Right cardiac atrium (tissue), 5 donors: ENCODE results near the gene TMEM108. TPM values are rescaled to one million over a fixed set of nuclear protein-coding genes. Genes with fewer than 3 reads are reported as not detected.
A peak's percentile ranks its signal among the peaks of the same experiment; 100 is the strongest.

Experiments used
- ATAC-seq, 2 donors: fragments of 200-7000 bp; cut with Tn5 transposase; one replicate each; pipeline versions ENCODE4 v1.8.0 to v1.9.1; 2020; ENCODE audit warnings: moderate library complexity in 2 of 2, mild to moderate bottlenecking in 1 of 2
- DNase-seq, 3 donors: peaks; one replicate each; pipeline ENCODE4 v3.0.0-alpha.2; 2020
- H3K27ac ChIP-seq: one replicate; pipeline ENCODE4 v1.5.1; 2013; ENCODE audit warnings: mild to moderate bottlenecking, low read length, control low read depth, moderate library complexity
- H3K27me3 ChIP-seq: one replicate; pipeline ENCODE4 v1.6.1; 2013; ENCODE audit not compliant: control insufficient read depth, insufficient read depth
- H3K4me1 ChIP-seq: one replicate; pipeline ENCODE4 v1.6.1; 2013; ENCODE audit warnings: low read length; ENCODE audit not compliant: control insufficient read depth, insufficient read depth
- H3K4me3 ChIP-seq: one replicate; pipeline ENCODE4 v1.5.1; 2013; ENCODE audit warnings: low read length, control low read depth
- H3K9me3 ChIP-seq: one replicate; pipeline ENCODE4 v1.6.1; 2013; ENCODE audit warnings: low read length; ENCODE audit not compliant: control insufficient read depth
- WGBS: extraction: QIAGEN DNeasy Blood & Tissue Kit; methylation state at CpG from one replicate; pipeline ENCODE4 v1.1.7; 2013; 5-methylcytosine and 5-hydroxymethylcytosine counted together
- intact Hi-C, 4 donors: fragments of 100-400 bp; cut with DNase I; formaldehyde crosslinking; loops; one replicate each; pipeline versions ENCODE4 v1.11.0 to v1.14.0; 2022 to 2023
- polyA plus RNA-seq: library from polyadenylated mRNA; stranded (reverse); fragments of 200-250 nt; gene quantifications from one replicate; pipeline ENCODE4 v1.2.3, GENCODE V29; 2013
- total RNA-seq, 4 donors: library from RNA; stranded (reverse); fragmentation: NEBNext Ultra II Directional; extraction: Animal tissue kit (Norgen Biotek cat#: 25700); gene quantifications; one replicate each; pipeline ENCODE4 v1.2.1, GENCODE V29; 2021
- donor health status: healthy with polysubstance abuse.
- donor health status: DM: no; HTN: yes; CAD: no.
- donor health status: DM: no; HTN: no; CAD: no.
- donor health status: DM: no; HTN: yes; CAD: no; lungs with severe emphysema.
- donor health status: DM: yes; HTN: yes; CAD: no.

Gene TMEM108
- total and polyA plus RNA-seq, 5 donors, result 5.2 to 20.3 (median 13.2) TPM

DNA sequence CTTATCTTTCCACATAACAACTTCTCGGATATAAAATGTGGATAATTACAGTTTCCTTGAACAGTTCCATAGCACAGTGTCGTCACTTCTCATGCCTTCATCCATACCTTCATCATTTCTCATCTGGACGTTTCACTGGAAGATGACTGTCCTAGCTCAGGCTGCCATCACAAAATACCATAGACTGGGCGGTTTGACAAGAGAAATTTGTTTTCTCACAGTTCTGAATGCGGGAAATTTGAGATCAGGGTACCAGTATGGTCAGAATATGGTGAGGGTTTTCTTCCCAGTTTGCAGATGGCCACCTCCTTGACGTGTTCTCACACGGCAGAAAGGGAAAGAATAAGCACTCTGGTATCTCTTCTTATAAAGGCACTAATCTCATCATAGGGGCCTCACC lies 42.8 kb downstream of the TMEM108 start:
- Histone ChIP-seq H3K4me1 (no peaks in the 10 kb centered on the region), H3K4me3 (no peak overlapping the region), H3K27ac (no peak overlapping the region), H3K27me3 (no peaks in the 10 kb centered on the region), H3K9me3 (no peaks in the 10 kb centered on the region)
- DNase-seq (no peak), ATAC-seq (no peak)
- intact Hi-C loops, result no loop called here
- WGBS, result 86% methylated on average over 7 of the region's 7 CpGs

GRCh38 chr3:133083395-133083794 lies 45.2 kb downstream of the TMEM108 start:
- ATAC-seq (no peak), DNase-seq (no peak)
- Histone ChIP-seq H3K4me1 (no peaks in the 10 kb centered on the region), H3K4me3 (no peak overlapping the region), H3K27ac (no peak overlapping the region), H3K9me3 (no peaks in the 10 kb centered on the region), H3K27me3 (no peaks in the 10 kb centered on the region)
- intact Hi-C loops, result no loop called here
- WGBS, result 9% methylated on average over 1 of the region's 1 CpG

DNA sequence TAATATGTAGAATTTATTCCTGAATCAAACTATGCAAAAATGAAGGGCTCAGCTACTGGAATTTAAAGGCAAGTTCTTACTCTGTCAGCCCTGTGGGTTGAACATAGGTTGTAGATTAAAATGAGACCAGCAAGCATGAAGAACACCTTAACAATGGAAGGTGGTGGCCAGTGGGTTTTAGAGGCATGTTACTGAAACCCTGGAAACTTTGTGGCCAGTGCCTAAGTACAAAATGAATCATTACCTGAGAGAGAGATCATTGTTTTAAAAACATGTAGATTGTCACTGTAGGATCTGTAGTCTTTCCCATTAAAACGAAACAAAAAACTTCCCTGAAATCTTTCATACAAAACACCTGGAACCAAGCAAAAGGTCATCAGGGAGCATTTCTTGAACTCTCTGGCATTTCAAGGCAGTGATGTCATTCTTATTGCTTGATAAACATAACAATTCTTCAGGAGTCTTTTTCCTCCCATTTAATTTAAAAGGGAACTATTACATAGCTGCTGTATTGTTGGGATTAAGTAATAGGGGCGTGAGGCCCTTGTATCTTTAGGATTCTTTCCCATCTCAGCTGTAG lies 51.8 kb downstream of the TMEM108 start:
- WGBS, result 50% methylated on average over 2 of the region's 2 CpGs

DNA sequence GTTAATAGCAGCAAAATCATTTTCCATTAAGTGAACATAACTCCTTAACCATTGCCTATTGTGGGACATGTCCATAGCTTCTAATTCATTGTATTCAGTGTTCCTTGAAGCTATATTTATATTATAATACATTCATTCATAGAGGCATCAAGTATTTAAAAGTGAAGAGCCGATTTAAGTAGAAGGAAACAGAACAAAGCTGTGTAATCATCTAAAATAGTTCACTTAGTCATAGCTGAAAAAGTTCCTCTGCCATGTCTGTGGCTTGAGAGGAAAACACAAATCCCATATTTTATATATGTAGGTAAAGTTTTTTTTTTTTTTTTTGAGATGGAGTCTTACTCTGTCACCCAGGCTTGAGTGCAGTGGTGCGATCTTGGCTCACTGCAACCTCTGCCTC lies 54.5 kb downstream of the TMEM108 start:
- 68% methylated on average over 2 of the region's 2 CpGs for whole genome bisulfite sequencing
- no peaks in the 10 kb centered on the region for H3K9me3 ChIP-seq
- intact Hi-C loops, result no loop called here
- H3K27me3 ChIP-seq, result no peaks in the 10 kb centered on the region
- no peak overlapping the region for H3K27ac ChIP-seq
- DNase-seq, result no peak
- no peaks in the 10 kb centered on the region for H3K4me1 ChIP-seq
- H3K4me3 ChIP-seq, result no peak overlapping the region
- ATAC-seq, result no peak

More for the DNA sequence above, 51.8 kb downstream of the TMEM108 start:
- no peak for DNase-seq
- Histone ChIP-seq H3K27me3 (no peaks in the 10 kb centered on the region), H3K27ac (no peak overlapping the region), H3K4me3 (no peak overlapping the region), H3K9me3 (no peaks in the 10 kb centered on the region), H3K4me1 (no peaks in the 10 kb centered on the region)
- intact Hi-C loops, result no loop called here
- ATAC-seq, result peak in 1 of 2 donors; percentile 63

DNA sequence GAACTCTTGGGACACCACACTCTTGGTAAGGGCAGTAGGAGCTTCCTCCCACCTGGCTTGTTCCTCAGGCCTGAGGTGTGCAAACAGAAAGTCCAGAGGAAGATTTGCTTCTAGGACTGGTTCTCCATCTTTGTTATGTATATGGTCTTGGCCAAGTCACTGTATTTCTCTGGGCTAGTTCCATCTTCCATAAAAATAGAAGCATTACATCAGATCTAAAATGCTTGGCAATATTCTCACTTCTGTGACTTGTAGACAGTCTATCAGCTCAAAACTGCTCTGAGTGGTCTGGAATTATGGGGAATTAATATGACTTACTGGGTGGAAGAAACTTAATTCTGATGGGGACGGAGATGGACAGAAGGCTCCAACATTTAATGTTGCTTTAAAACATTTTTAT lies 55.2 kb downstream of the TMEM108 start:
- H3K9me3 ChIP-seq, result no peaks in the 10 kb centered on the region
- no peak overlapping the region for H3K4me3 ChIP-seq
- no peak overlapping the region for H3K27ac ChIP-seq
- 67% methylated on average over 1 of the region's 1 CpG for WGBS
- intact Hi-C loops, result no loop called here
- H3K4me1 ChIP-seq, result no peaks in the 10 kb centered on the region
- no peak for DNase-seq
- no peaks in the 10 kb centered on the region for H3K27me3 ChIP-seq
- ATAC-seq, result peak in 1 of 2 donors; percentile 45

DNA sequence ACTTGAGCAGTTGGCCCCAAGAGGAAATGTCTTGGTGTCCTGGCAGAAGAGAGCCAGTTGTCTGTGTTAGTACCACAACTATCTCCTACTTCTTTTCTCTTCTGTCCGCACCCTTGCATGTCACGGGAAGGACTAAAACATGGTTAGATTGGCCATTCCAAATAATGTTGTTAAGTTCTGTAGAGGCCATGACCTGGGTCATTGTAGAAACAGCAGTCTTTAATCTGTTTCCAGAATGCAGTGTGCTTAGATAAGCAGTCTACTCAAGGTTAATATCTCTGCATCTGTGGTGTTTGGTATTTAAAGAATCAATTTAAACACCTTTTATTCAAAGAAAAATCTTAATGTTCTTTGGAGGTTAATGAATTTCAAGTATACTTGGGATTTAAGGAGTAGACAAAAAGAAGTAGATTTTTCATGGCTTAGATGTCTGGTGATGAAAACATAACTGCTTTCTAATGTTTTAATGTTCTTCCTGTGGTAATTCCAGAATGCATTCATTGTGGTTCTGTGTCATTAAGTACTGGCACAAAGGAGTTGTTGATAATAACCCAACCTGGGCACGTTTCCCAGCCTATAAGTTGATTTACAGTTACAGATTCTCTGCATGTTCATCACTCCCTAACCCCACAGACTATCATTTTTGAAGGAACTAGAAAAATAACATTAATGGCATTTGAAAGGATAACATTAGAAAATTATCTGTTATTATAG lies 58.9 kb downstream of the TMEM108 start:
- Histone ChIP-seq H3K27ac (no peak overlapping the region), H3K9me3 (no peaks in the 10 kb centered on the region), H3K4me3 (no peak overlapping the region), H3K27me3 (no peaks in the 10 kb centered on the region), H3K4me1 (peaks cover under 1% of the 10 kb centered on the region)
- intact Hi-C loops, result no loop called here
- ATAC-seq (no peak), DNase-seq (no peak)
- WGBS, result 30% methylated on average over 3 of the region's 3 CpGs

DNA sequence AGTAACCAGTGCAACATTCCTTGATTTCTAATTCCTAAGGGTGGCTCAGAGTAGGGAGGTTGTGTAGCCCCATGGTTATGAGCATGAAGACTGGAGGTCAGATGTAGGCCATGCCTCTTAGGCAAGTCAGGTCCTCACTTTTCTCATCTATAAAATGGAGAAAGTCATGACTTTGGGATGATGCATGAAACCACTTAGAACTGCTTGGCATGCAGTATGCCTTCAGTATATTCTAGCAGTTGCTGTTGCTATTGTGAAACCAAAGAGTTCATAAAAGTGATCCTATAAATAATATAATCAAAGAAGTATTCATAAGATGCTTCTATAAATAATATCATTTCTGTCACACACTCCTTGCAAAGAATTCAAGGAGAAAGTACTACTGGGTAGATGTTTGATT lies 65.5 kb downstream of the TMEM108 start:
- Histone ChIP-seq H3K4me1 (peaks cover 3% of the 10 kb centered on the region), H3K4me3 (no peak overlapping the region), H3K27ac (no peak overlapping the region), H3K27me3 (no peaks in the 10 kb centered on the region), H3K9me3 (no peaks in the 10 kb centered on the region)
- ATAC-seq (no peak), DNase-seq (no peak)
- intact Hi-C loops, result no loop called here

- H3K4me1 ChIP-seq, result peaks cover 3% of the 10 kb centered on the region
- 56% methylated on average over 1 of the region's 1 CpG for WGBS
- H3K27me3 ChIP-seq, result no peaks in the 10 kb centered on the region
- H3K9me3 ChIP-seq, result no peaks in the 10 kb centered on the region
- intact Hi-C loops, result no loop called here
- H3K4me3 ChIP-seq, result no peak overlapping the region
- H3K27ac ChIP-seq, result no peak overlapping the region
- ATAC-seq (peak; percentile 34 to 73), DNase-seq (no peak)
Observed at GRCh38 chr3:133106169-133106568, 68.0 kb downstream of the TMEM108 start.

GRCh38 chr3:133112666-133113065 lies 74.5 kb downstream of the TMEM108 start:
- 77% methylated on average over 2 of the region's 2 CpGs for WGBS
- intact Hi-C loops, result no loop called here
- peaks cover 1% of the 10 kb centered on the region for H3K4me1 ChIP-seq
- no peak for ATAC-seq
- H3K4me3 ChIP-seq, result no peak overlapping the region
- no peak for DNase-seq
- H3K27me3 ChIP-seq, result no peaks in the 10 kb centered on the region
- H3K9me3 ChIP-seq, result no peaks in the 10 kb centered on the region
- H3K27ac ChIP-seq, result no peak overlapping the region

DNA sequence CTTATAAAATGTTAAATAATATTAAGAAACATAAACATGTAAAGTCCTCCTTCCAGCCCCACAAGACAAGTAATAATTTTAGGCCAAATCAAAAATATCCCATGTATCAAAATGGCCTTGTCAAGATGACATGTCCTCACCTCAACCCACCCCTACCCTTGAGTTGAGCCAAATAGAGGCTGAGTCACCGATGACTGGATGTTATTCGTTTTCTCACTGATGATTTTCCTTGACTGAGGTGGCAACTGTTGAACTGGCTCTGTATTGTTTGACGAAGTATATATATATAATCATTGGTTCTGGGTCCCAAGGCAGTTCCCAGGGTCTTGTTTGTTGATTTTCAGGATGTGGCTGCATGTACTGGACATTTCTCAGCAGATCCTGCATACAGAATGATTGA lies 75.3 kb downstream of the TMEM108 start:
- intact Hi-C loops, result no loop called here
- H3K9me3 ChIP-seq, result no peaks in the 10 kb centered on the region
- H3K4me1 ChIP-seq, result peaks cover 1% of the 10 kb centered on the region
- WGBS, result 74% methylated on average over 3 of the region's 3 CpGs
- ATAC-seq (no peak), DNase-seq (no peak)
- no peak overlapping the region for H3K4me3 ChIP-seq
- no peaks in the 10 kb centered on the region for H3K27me3 ChIP-seq
- H3K27ac ChIP-seq, result no peak overlapping the region

GRCh38 chr3:133113927-133114597 lies 75.9 kb downstream of the TMEM108 start:
- no peaks in the 10 kb centered on the region for H3K9me3 ChIP-seq
- intact Hi-C loops, result no loop called here
- no peak overlapping the region for H3K4me3 ChIP-seq
- 94% methylated on average over 3 of the region's 3 CpGs for WGBS
- no peak for ATAC-seq
- peaks cover 1% of the 10 kb centered on the region for H3K4me1 ChIP-seq
- no peaks in the 10 kb centered on the region for H3K27me3 ChIP-seq
- H3K27ac ChIP-seq, result no peak overlapping the region
- no peak for DNase-seq
